Measurements from ENCODE around the gene MGRN1. TPM values are rescaled to one million over a fixed set of nuclear protein-coding genes. Genes with fewer than 3 reads are reported as not detected.

The MGRN1 gene
- polyA plus RNA-seq, 3 donors, result 3.7 to 48.2 (median 4.7) TPM

DNA sequence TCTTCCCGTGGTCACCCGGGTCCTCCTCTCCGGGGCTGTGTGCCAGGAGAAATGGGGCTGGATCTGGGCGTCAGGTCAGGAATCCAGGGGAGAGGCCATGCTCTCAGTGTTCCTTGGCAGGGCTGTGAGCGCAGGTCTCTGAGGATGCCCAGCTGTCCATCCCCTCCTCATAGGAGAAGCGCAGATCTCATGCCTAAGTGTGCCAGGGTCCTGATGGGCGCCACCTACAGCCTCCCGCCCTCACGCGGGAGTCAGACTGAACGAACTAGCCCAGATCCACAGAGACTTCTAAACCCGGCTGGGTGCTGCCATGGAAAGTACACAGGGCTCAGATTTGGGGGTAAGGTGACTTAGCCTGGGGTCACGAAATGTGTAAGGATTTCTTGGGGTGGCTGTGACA is 24.3 kb downstream of the MGRN1 start:
- H4K20me1 ChIP-seq (ENCODE audit: insufficient read depth, low read length), result peaks cover 92% of the 10 kb centered on the region
- H3K36me3 Mint-ChIP-seq, result peaks cover 47 to 81% of the 10 kb centered on the region in 2 donors
- peaks cover 4 to 11% of the 10 kb centered on the region in 2 donors for H3K4me1 ChIP-seq (ENCODE audit: control insufficient read depth in 1 of 2, insufficient read depth in 2 of 2, low read length in 2 of 2)
- no peak overlapping the region for H2AFZ ChIP-seq (ENCODE audit: insufficient read depth, low read depth, low read length, poor library complexity, severe bottlenecking)
- no peak overlapping the region for H3K9ac ChIP-seq (ENCODE audit: insufficient read depth, low read length, poor library complexity, severe bottlenecking)
- TF ChIP-seq, protein P1, sequence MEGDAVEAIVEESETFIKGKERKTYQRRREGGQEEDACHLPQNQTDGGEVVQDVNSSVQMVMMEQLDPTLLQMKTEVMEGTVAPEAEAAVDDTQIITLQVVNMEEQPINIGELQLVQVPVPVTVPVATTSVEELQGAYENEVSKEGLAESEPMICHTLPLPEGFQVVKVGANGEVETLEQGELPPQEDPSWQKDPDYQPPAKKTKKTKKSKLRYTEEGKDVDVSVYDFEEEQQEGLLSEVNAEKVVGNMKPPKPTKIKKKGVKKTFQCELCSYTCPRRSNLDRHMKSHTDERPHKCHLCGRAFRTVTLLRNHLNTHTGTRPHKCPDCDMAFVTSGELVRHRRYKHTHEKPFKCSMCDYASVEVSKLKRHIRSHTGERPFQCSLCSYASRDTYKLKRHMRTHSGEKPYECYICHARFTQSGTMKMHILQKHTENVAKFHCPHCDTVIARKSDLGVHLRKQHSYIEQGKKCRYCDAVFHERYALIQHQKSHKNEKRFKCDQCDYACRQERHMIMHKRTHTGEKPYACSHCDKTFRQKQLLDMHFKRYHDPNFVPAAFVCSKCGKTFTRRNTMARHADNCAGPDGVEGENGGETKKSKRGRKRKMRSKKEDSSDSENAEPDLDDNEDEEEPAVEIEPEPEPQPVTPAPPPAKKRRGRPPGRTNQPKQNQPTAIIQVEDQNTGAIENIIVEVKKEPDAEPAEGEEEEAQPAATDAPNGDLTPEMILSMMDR (IDR thresholded peaks at IDR 0.05), result no peak
- peaks cover 9% of the 10 kb centered on the region for H3K4me1 Mint-ChIP-seq
- no peaks in the 10 kb centered on the region for H3K9me3 Mint-ChIP-seq
- no peak overlapping the region for H3K4me2 ChIP-seq (replicated peaks; ENCODE audit: extremely low read depth, low read length, poor library complexity, severe bottlenecking)
- peaks cover 69% of the 10 kb centered on the region for H3K79me2 ChIP-seq (ENCODE audit: insufficient read depth, low read length)
- no peaks in the 10 kb centered on the region for H3K27me3 ChIP-seq (ENCODE audit: control insufficient read depth in 2 of 2, insufficient read depth in 2 of 2, low read length in 2 of 2)
- no peaks in the 10 kb centered on the region for H3K27me3 Mint-ChIP-seq (ENCODE audit: low read depth in 3 of 3)
- intact Hi-C loops (cut with micrococcal nuclease), result no loop called here
- 95% methylated on average over 12 of the region's 13 CpGs for WGBS (ENCODE audit: insufficient coverage)
- DNase-seq, result no peak
- peaks cover 0 to 3% of the 10 kb centered on the region in 2 donors for H3K9me3 ChIP-seq (replicated peaks in 1 of 2; ENCODE audit: control insufficient read depth in 1 of 2, insufficient read depth in 1 of 2, low read length in 2 of 2)
- H3K4me3 ChIP-seq (replicated peaks in 1 of 3; ENCODE audit: low read depth in 2 of 3, low read length in 3 of 3), result no peak overlapping the region
- H3K27ac Mint-ChIP-seq, result peak overlapping the region in 3 of 7 donors; percentile 19 to 89 (median 61)
- H3K4me3 Mint-ChIP-seq, result no peak overlapping the region
- H3K36me3 ChIP-seq (replicated peaks in 1 of 2; ENCODE audit: control insufficient read depth in 1 of 2, insufficient read depth in 2 of 2, low read length in 2 of 2), result peaks cover 42 to 79% of the 10 kb centered on the region in 2 donors
- H3K27ac ChIP-seq (ENCODE audit: low read depth in 1 of 2, low read length in 2 of 2), result peak overlapping the region; percentile 6 to 44

GRCh38 chr16:4649744-4650442 is 25.3 kb downstream of the MGRN1 start:
- H3K4me2 ChIP-seq (replicated peaks; ENCODE audit: extremely low read depth, low read length, poor library complexity, severe bottlenecking), result no peak overlapping the region
- no peaks in the 10 kb centered on the region for H3K9me3 Mint-ChIP-seq
- peaks cover 56 to 89% of the 10 kb centered on the region in 2 donors for H3K36me3 Mint-ChIP-seq
- peaks cover 62% of the 10 kb centered on the region for H3K79me2 ChIP-seq (ENCODE audit: insufficient read depth, low read length)
- WGBS (ENCODE audit: insufficient coverage), result 98% methylated on average over 22 of the region's 25 CpGs
- H3K9ac ChIP-seq (ENCODE audit: insufficient read depth, low read length, poor library complexity, severe bottlenecking), result no peak overlapping the region
- no peak for DNase-seq
- no peaks in the 10 kb centered on the region for H3K27me3 Mint-ChIP-seq (ENCODE audit: low read depth in 3 of 3)
- no peak overlapping the region for H3K4me3 Mint-ChIP-seq
- peaks cover 4 to 11% of the 10 kb centered on the region in 2 donors for H3K4me1 ChIP-seq (ENCODE audit: control insufficient read depth in 1 of 2, insufficient read depth in 2 of 2, low read length in 2 of 2)
- peak overlapping the region; percentile 6 to 44 for H3K27ac ChIP-seq (ENCODE audit: low read depth in 1 of 2, low read length in 2 of 2)
- H3K4me1 Mint-ChIP-seq, result peaks cover 9% of the 10 kb centered on the region
- intact Hi-C loops (cut with micrococcal nuclease), result loop anchor here in 1 of 2 donors (5.0 kb wide), 1 partner anchor 38 kb away; the partner anchor contains the start of gene UBALD1
- H3K4me3 ChIP-seq (replicated peaks in 1 of 3; ENCODE audit: low read depth in 2 of 3, low read length in 3 of 3), result no peak overlapping the region
- peaks cover 51 to 80% of the 10 kb centered on the region in 2 donors for H3K36me3 ChIP-seq (replicated peaks in 1 of 2; ENCODE audit: control insufficient read depth in 1 of 2, insufficient read depth in 2 of 2, low read length in 2 of 2)
- peak overlapping the region; percentile 60 to 76 (median 69) for H3K27ac Mint-ChIP-seq
- peaks cover 0 to 3% of the 10 kb centered on the region in 2 donors for H3K9me3 ChIP-seq (replicated peaks in 1 of 2; ENCODE audit: control insufficient read depth in 1 of 2, insufficient read depth in 1 of 2, low read length in 2 of 2)
- H4K20me1 ChIP-seq (ENCODE audit: insufficient read depth, low read length), result peaks cover 89% of the 10 kb centered on the region
- H3K27me3 ChIP-seq (ENCODE audit: control insufficient read depth in 2 of 2, insufficient read depth in 2 of 2, low read length in 2 of 2), result no peaks in the 10 kb centered on the region
- no peak overlapping the region for H2AFZ ChIP-seq (ENCODE audit: insufficient read depth, low read depth, low read length, poor library complexity, severe bottlenecking)
- TF ChIP-seq, protein P1 (IDR thresholded peaks at IDR 0.05), result no peak

Measured in CD14-positive monocyte (primary cell).